Head of caudate nucleus (tissue), 42 donors: ENCODE measurements around the gene ANTXR2.

Source experiments
- DNase-seq, 42 donors: peaks; one replicate each; pipeline versions ENCODE4 v3.0.0 to v3.0.0-alpha.2; 2020 to 2021; ENCODE audit warnings: mixed read lengths in 7 of 42
- intact Hi-C: fragments of 100-400 bp; cut with DNase I; formaldehyde crosslinking; loops from one replicate; pipeline ENCODE4 v1.15.0; 2022

Gene ANTXR2

DNA sequence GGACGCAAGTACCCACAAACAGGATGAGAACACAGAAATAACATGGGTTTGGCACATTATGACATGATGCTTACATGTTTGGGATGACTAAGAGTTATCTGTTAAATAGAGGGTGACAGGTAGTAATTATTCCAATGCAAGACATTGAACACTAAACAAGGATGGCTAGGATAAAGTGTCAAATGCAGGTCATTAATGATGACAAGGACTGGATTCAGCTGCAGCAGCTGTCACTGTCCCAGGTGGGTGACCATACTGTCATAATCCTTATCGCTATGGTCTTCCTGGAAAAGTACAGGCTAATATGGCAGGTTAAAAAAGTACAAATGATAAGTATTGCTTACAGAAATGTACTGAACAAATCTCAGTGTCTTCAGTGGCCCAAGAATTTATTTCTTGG is 123.9 kb downstream of the ANTXR2 start:
- no peak for DNase-seq
- intact Hi-C loops = no loop called here

DNA sequence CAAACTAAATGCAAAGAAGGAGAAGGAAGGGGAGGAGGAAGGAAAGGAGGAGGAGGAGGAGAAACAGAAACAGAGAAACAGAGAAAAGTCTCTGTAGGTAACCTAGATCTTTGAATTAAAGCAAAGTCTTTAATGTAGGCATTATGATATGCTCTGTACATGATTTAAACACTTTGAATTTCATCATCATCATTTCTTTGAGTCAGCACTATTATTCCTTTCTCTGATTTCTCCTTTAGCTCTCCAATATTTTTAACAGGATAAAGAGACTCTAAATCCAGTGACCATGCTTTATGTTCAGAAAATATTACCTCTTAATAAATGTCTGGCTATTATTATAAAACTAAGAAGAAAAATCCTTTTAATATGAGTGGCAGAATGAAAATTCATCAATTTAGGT is 124.3 kb downstream of the ANTXR2 start:
- intact Hi-C loops = no loop called here
- no peak for DNase-seq

DNA sequence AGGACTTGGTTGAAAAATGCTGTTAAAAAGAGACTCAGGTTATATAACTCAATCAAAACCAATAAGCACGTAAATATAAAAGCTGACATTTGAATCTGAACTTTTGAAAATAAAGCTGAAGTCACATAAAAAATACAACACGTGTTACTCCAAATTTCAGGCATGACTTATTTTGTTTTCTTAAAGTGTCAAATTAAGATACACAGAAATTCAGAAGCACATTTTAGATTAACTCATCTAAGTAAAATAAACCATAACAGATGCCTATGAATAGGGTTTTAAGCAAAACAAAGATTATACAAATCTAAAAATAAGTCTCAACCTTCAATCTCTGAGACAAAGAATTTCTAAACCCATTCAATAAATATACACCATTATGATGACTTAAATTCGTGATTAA is 124.8 kb downstream of the ANTXR2 start:
- intact Hi-C loops = no loop called here
- no peak for DNase-seq

GRCh38 chr4:79947386-79947785 is 125.6 kb downstream of the ANTXR2 start:
- no peak for DNase-seq

DNA sequence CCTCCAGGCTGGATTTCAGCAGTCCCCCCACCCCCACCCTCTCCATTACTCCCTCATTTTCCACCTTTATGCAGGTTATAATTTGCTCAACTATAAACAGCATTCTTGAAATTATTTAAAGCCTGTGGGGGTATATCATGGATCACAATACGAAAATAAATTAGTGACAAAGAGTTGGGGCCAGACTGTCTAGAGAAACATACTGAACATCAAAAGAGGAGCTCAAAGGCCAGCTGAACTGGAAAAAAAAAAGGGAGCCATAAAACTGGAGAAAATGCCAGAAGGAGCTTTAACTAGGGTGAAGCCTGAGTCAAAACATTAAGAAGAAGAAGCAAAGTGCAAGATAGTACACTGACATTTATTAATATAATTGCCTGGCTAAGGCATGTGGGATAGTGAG is 137.8 kb downstream of the ANTXR2 start:
- intact Hi-C loops = no loop called here
- DNase-seq = no peak

More at GRCh38 chr4:79947386-79947785, 125.6 kb downstream of the ANTXR2 start:
- intact Hi-C loops = no loop called here

GRCh38 chr4:79934660-79935059 is 138.4 kb downstream of the ANTXR2 start:
- intact Hi-C loops = no loop called here
- no peak for DNase-seq

DNA sequence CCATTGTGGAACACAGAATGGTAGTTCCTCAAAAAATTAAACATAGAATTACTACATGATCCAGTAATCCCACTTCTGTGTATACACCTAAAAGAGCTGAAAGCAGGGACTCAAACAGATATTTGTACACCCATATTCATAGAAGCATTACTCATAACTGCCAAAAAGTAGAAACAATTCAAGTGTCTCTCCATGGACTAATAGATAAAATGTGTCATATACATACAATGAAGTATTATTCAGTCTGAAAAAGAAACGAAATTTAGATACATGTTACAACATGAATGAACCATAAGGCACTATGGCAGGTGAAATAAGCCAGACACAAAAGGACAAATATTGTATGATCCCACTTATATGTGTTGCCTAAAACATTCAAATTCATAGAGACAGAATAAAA is 145.1 kb downstream of the ANTXR2 start:
- intact Hi-C loops = no loop called here
- DNase-seq = no peak

DNA sequence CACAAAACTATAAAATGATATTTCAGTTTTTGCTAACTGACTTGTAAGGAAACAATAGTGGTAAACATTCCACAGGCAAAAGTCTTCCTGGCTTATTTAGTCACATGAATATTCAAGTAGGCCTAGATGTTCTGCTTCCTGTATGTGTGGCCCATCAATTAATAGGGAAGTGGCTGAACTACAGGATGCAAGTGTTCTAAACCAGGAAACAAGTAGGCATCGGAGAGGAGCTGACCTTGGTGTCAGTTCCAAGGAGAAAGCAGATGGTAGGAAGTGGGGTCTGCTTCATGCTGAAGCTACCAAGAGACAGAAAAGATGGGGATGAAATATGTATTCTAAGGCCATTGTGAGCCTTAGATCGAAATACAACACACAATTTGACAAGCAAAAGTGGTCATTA is 149.7 kb downstream of the ANTXR2 start:
- no peak for DNase-seq
- intact Hi-C loops = no loop called here

- intact Hi-C loops = no loop called here
- no peak for DNase-seq
These were observed 151.0 kb downstream of the ANTXR2 start for GRCh38 chr4:79922011-79922410.

- intact Hi-C loops = no loop called here
- no peak for DNase-seq
These were observed 152.7 kb downstream of the ANTXR2 start for GRCh38 chr4:79920163-79920853.

DNA sequence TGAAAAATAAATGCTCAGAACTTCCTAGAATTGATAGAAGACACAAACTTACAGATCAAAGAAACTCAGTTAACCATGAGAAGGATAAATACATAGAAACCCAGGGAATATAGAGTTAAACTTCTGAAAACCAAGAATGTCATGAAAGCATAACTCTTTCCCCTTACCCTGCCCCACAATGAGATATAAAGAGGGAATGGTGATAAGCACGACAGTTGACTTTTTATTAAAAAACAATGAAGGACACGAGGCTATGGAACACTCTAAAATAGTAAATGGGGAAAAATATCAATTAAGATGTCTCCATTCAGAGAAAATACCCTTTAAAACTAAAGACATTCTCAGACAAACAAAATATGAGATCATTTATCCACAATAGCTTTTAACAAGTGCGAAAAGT is 154.7 kb downstream of the ANTXR2 start:
- no peak for DNase-seq
- intact Hi-C loops = no loop called here

DNA sequence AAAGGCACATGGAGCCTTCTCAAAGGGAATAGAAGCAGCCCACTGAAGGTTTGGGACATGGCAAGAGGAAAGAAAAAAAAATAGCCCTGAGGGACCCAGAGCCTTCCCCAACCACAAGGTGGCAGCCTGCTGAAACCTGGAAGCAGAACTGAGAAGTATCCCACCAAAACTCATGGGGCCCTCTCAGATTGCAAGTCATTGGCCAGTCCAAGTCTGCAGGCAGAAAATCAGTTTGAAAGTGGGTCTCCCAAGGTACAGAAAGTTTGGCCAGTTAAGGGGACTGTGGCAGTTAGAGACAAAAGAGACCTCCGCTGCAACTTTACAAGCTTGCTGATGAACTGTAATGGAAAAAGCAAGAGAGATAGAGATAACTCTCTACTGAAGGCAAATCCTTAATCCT is 155.8 kb downstream of the ANTXR2 start:
- intact Hi-C loops = no loop called here
- peak in 7 of 42 donors; percentile 1 to 44 (median 11) for DNase-seq

DNA sequence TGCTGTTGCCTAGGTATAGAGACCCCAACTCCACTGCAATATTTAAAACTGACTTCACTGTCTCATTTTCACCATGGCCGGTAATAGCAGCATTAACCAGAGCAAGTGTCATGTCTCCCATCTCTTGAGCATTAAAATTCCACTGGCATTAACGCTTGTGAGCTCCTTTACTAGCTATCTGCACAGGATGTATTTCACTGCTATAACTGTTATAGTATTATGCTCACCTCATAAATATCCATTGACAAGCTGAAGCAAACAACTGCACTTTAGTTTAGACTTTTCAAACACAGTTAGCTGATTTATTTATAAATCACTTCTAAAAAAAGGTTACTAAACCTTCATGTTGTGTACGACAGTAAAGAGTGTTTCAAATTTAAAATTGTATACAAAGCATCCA is 157.8 kb downstream of the ANTXR2 start:
- intact Hi-C loops = no loop called here
- no peak for DNase-seq

DNA sequence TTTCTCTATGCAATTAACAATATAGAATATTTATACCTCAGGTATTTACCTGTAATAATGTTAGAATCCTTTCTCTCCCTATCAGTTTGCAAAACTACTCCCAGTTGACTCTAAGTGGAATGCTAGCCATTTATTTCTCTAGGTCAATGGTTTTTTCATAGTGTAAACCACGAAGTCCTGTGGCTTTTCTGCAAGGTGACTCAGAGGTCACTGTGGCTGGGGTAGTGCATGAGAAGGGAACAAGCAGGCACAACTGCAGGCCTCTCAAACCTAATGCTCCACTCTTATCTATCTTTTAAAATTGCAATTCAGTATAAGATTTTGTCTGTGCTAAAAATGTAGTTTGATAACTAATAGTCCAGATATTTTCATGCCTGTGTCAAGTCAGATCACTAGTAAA is 159.4 kb downstream of the ANTXR2 start:
- intact Hi-C loops = no loop called here
- no peak for DNase-seq

GRCh38 chr4:79907001-79907400 is 166.0 kb downstream of the ANTXR2 start:
- intact Hi-C loops = no loop called here
- no peak for DNase-seq

DNA sequence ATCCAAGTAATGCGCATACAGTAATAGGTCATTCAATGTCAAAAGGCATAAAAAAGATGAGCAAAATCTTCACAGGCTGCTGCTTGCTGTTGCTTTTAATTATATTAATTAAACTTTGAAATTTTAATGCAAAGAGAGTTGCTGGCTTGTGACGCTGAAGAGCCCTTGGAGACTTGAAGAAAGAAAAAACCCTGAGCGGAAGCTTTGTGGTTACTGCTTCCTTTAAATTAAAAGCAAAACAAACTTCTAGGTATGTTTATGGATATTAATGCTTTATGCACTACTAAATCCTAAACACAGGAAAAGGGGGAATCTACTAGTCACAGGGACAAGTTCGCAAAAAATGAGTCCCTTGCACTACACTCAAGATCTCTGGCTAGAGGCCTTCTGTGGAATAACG is 166.7 kb downstream of the ANTXR2 start:
- DNase-seq = no peak
- intact Hi-C loops = no loop called here

DNA sequence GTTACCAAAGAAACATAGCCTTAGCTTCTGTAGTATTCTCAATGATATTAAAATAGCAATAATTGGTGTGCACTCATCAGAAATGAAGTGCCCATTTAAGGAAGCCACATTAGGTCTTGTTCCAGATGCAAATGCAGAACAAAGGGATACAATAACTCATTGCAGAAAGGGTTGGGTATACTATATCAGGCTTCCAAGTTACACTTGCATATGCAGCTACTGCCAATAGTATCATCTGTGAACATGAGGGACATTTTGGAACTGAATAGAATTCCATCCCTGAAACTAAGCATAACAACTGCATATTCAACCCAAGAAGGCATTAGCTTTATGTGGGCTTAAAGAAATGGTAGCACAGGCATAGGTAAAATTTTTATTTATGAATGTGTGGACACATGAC is 167.8 kb downstream of the ANTXR2 start:
- DNase-seq = no peak
- intact Hi-C loops = no loop called here

- intact Hi-C loops = no loop called here
- DNase-seq = no peak
These were observed 168.7 kb downstream of the ANTXR2 start for GRCh38 chr4:79904331-79904730.

DNA sequence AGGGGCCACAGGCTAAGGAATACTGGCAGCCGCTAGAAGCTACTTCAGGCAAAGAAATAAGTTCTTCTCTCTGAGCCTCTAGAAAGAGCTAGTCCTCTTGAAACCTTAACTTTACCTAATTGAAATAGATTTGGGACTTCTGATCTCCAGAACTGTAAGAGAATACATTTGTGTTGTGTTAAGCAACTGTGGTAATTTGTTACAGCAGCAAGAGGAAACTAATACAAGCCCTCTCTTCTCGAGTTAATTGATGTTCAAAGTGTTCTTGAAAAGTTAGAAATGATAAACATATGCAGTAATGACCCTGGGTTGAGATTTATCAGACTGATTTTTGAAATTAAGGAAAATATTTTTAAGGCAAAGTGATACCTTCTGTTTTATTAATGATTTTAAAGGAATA is 172.8 kb downstream of the ANTXR2 start:
- intact Hi-C loops = no loop called here
- DNase-seq = no peak

DNA sequence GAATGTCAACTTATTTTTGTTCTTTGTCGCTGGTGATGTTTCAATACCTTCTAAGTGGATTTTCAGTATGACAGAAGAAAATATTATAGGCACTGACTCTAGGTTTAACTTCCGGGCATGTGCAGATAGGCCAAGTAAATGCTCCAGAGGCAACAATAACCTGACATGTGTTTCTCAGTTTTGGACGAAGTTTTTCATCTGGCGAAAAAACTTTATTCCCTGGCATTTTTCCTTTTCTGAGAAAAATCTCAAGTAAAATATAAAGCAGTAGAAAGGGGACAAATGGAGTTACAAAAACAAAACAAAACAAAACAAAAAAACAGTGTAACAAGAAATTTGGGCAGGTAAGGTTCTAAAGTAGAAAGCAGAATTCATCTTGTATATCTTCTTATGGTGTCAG is 173.5 kb downstream of the ANTXR2 start:
- no peak for DNase-seq
- intact Hi-C loops = no loop called here

GRCh38 chr4:79898055-79898454 is 175.0 kb downstream of the ANTXR2 start:
- no peak for DNase-seq
- intact Hi-C loops = no loop called here

DNA sequence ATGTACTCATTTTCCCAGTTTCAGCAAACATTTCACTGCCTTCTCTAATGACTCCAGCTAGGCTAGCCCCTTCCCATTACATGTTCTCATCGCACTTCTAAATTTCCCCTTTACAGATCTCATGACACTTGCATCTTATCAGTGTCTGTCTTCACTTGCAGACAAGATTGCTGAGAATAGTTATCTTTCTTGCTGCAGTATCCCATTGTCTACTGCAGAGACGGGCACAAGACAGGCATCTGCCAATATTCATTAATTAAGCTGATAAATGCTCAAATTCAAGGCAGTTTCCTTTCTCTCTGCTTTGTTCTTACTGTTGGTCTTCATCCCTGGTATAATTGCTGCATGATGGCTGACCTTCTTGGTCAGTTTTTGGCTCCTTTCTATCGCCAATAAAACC is 175.9 kb downstream of the ANTXR2 start:
- no peak for DNase-seq
- intact Hi-C loops = no loop called here
